ENCODE data around the gene SLC2A5. TPM values are rescaled to one million over a fixed set of nuclear protein-coding genes. Genes with fewer than 3 reads are reported as not detected.

The SLC2A5 gene
- total and polyA plus RNA-seq, 9 of the 15 experiments (the other 6 are each of a cell fraction or from before 2014, with no cell fraction given) = 0.08 TPM; not detected in 8

GRCh38 chr1:9071554-9072235 lies 2.3 kb upstream of the SLC2A5 start (continued):
- TF ChIP-seq ZNF609 (CRISPR knock-in tag; IDR thresholded peaks at IDR 0.05; ENCODE audit: borderline replicate concordance) (no peak), ZNF311 (CRISPR knock-in tag; IDR thresholded peaks at IDR 0.05) (no peak), ZFX (CRISPR knock-in tag; IDR thresholded peaks at IDR 0.05) (no peak), GABPB2 (CRISPR knock-in tag; conservative IDR thresholded peaks at IDR 0.05) (no peak), ZNF77 (CRISPR knock-in tag; IDR thresholded peaks at IDR 0.05) (no peak), WHSC1 (IDR thresholded peaks at IDR 0.05; ENCODE audit: low read length) (no peak), SFPQ (IDR thresholded peaks at IDR 0.05; ENCODE audit: low read depth, low read length) (no peak), NR2C2 (CRISPR knock-in tag; IDR thresholded peaks at IDR 0.05) (no peak), NR2C2 (tag; IDR thresholded peaks at IDR 0.05) (no peak), THRB (CRISPR knock-in tag; conservative IDR thresholded peaks at IDR 0.05) (no peak), CBFA2T2 (conservative IDR thresholded peaks at IDR 0.05) (no peak), RBM22 (IDR thresholded peaks at IDR 0.05; ENCODE audit: low read depth, low read length, poor library complexity, severe bottlenecking) (no peak), MTA3 (IDR thresholded peaks at IDR 0.05; ENCODE audit: borderline replicate concordance) (peak; percentile 72; the same call in 1 of the 2 replicates), HNRNPL (IDR thresholded peaks at IDR 0.05; ENCODE audit: low read depth, low read length) (no peak), FOXA1 (IDR thresholded peaks at IDR 0.05; ENCODE audit: borderline replicate concordance) (no peak), ZNF354B (CRISPR knock-in tag; IDR thresholded peaks at IDR 0.05) (no peak)
- TF ChIP-seq, protein P1, sequence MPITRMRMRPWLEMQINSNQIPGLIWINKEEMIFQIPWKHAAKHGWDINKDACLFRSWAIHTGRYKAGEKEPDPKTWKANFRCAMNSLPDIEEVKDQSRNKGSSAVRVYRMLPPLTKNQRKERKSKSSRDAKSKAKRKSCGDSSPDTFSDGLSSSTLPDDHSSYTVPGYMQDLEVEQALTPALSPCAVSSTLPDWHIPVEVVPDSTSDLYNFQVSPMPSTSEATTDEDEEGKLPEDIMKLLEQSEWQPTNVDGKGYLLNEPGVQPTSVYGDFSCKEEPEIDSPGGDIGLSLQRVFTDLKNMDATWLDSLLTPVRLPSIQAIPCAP (CRISPR knock-in tag; IDR thresholded peaks at IDR 0.05; ENCODE audit: borderline replicate concordance) = no peak
- TF ChIP-seq, protein P2, sequence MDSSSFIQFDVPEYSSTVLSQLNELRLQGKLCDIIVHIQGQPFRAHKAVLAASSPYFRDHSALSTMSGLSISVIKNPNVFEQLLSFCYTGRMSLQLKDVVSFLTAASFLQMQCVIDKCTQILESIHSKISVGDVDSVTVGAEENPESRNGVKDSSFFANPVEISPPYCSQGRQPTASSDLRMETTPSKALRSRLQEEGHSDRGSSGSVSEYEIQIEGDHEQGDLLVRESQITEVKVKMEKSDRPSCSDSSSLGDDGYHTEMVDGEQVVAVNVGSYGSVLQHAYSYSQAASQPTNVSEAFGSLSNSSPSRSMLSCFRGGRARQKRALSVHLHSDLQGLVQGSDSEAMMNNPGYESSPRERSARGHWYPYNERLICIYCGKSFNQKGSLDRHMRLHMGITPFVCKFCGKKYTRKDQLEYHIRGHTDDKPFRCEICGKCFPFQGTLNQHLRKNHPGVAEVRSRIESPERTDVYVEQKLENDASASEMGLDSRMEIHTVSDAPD (CRISPR knock-in tag; IDR thresholded peaks at IDR 0.05) = no peak
